IMR-90 (cell line): ENCODE measurements around the gene HRC. TPM values are rescaled to one million over a fixed set of nuclear protein-coding genes. Genes with fewer than 3 reads are reported as not detected.

Experiments
- ATAC-seq: fragments of 200-7000 bp; cut with Tn5 transposase; 2 replicates; pipeline ENCODE4 v1.9.1; 2020; ENCODE audit warnings: low read depth, mild to moderate bottlenecking, moderate library complexity
- BruUV-seq: library from RNA; stranded (reverse); fragments of 400-500 nt; replicated peaks from 2 replicates; lab custom pipeline; 2021; lab: Mats Ljungman, UMichigan
- CTCF ChIA-PET: fragments of 300-600 bp; formaldehyde crosslinking; extraction: SDS; loops from one replicate; lab custom pipeline; 2021; ENCODE audit warnings: antibody characterized with exemption; lab: Yijun Ruan, JAX
- POLR2A ChIA-PET: fragments of 300-600 bp; sonication (Branson Sonifier 250); formaldehyde crosslinking; loops from one replicate; lab custom pipeline; 2022; ENCODE audit warnings: antibody characterized with exemption; ENCODE audit not compliant: unreplicated experiment; lab: Charles Lee
- DNase-seq: peaks from one replicate; pipeline ENCODE4 v3.0.0; 2013
- H2AFZ ChIP-seq: replicated peaks from 2 replicates; pipeline ENCODE3; 2013; ENCODE audit warnings: low read length, mild to moderate bottlenecking; ENCODE audit not compliant: poor library complexity
- H2AK5ac ChIP-seq: 2 replicates; pipeline ENCODE4 v1.6.1; 2013; ENCODE audit warnings: low read depth, low read length, inconsistent platforms
- H2AK9ac ChIP-seq: replicated peaks from 2 replicates; pipeline ENCODE3; 2013; ENCODE audit warnings: mild to moderate bottlenecking, low read depth, low read length, moderate library complexity; ENCODE audit not compliant: poor library complexity
- H2BK120ac ChIP-seq: 2 replicates; pipeline ENCODE4 v1.6.1; 2013; ENCODE audit warnings: low read depth, low read length, inconsistent platforms
- H2BK15ac ChIP-seq: 3 replicates; pipeline ENCODE4 v1.6.1; 2013; ENCODE audit warnings: low read depth, low read length, inconsistent platforms
- H2BK20ac ChIP-seq: 2 replicates; pipeline ENCODE4 v1.6.1; 2013; ENCODE audit warnings: low read depth, mild to moderate bottlenecking, inconsistent platforms, low read length, moderate library complexity
- H2BK5ac ChIP-seq: 2 replicates; pipeline ENCODE4 v1.6.1; 2013; ENCODE audit warnings: mild to moderate bottlenecking, low read depth, low read length, inconsistent platforms; ENCODE audit not compliant: poor library complexity, severe bottlenecking
- H3K14ac ChIP-seq: replicated peaks from 2 replicates; pipeline ENCODE4 v1.6.1; 2013; ENCODE audit warnings: low read depth, low read length, inconsistent platforms
- H3K18ac ChIP-seq: 2 replicates; pipeline ENCODE4 v1.6.1; 2013; ENCODE audit warnings: low read depth, low read length, control low read depth
- H3K23ac ChIP-seq: 2 replicates; pipeline ENCODE4 v1.6.1; 2013; ENCODE audit warnings: low read depth, low read length, inconsistent platforms
- H3K27ac ChIP-seq: 2 replicates; pipeline ENCODE4 v1.5.1; 2013; ENCODE audit warnings: mild to moderate bottlenecking, control low read depth, low read length; ENCODE audit not compliant: insufficient read depth
- H3K27me3 ChIP-seq: 2 replicates; pipeline ENCODE4 v1.6.1; 2013; ENCODE audit warnings: low read length; ENCODE audit not compliant: control insufficient read depth, insufficient read depth
- H3K36me3 ChIP-seq: 2 replicates; pipeline ENCODE4 v1.6.1; 2013; ENCODE audit warnings: low read length, mixed read lengths; ENCODE audit not compliant: control insufficient read depth, insufficient read depth
- H3K4ac ChIP-seq: 2 replicates; pipeline ENCODE4 v1.6.1; 2013; ENCODE audit warnings: low read depth, low read length, inconsistent platforms
- H3K4me1 ChIP-seq: 2 replicates; pipeline ENCODE4 v1.6.1; 2013; ENCODE audit warnings: low read length, mixed read lengths; ENCODE audit not compliant: control insufficient read depth, insufficient read depth
- H3K4me2 ChIP-seq: 2 replicates; pipeline ENCODE4 v1.6.1; 2013; ENCODE audit warnings: low read depth, mild to moderate bottlenecking, control low read depth, low read length, moderate library complexity
- H3K4me3 ChIP-seq: 2 replicates; pipeline ENCODE4 v1.5.1; 2013; ENCODE audit warnings: low read depth, mild to moderate bottlenecking, control low read depth, low read length, moderate library complexity; ENCODE audit not compliant: insufficient read depth
- H3K56ac ChIP-seq: 2 replicates; pipeline ENCODE4 v1.6.1; 2013; ENCODE audit warnings: low read length, inconsistent platforms; ENCODE audit not compliant: insufficient read depth; ENCODE audit errors: extremely low read depth
- H3K79me1 ChIP-seq, 2 experiments: 2 replicates each; pipeline ENCODE4 v1.6.1; 2013; ENCODE audit warnings: low read length in 2 of 2, inconsistent platforms in 1 of 2, low read depth in 1 of 2
- H3K9ac ChIP-seq: 2 replicates; pipeline ENCODE4 v1.6.1; 2013; ENCODE audit warnings: low read depth, low read length, control low read depth
- H3K9me1 ChIP-seq: 2 replicates; pipeline ENCODE4 v1.6.1; 2013; ENCODE audit warnings: low read length, inconsistent platforms; ENCODE audit not compliant: insufficient read depth
- H3K9me3 ChIP-seq: 2 replicates; pipeline ENCODE4 v1.6.1; 2013; ENCODE audit warnings: low read length; ENCODE audit not compliant: control insufficient read depth, insufficient read depth
- H4K20me1 ChIP-seq: 2 replicates; pipeline ENCODE4 v1.6.1; 2013; ENCODE audit warnings: low read length, inconsistent platforms; ENCODE audit not compliant: insufficient read depth
- H4K5ac ChIP-seq: 2 replicates; pipeline ENCODE4 v1.6.1; 2013; ENCODE audit warnings: mild to moderate bottlenecking, low read depth, low read length, control low read depth
- H4K8ac ChIP-seq, 2 experiments: 2 replicates each; pipeline ENCODE4 v1.6.1; 2013; ENCODE audit warnings: low read depth in 2 of 2, low read length in 2 of 2, control low read depth in 1 of 2, inconsistent platforms in 1 of 2
- H4K91ac ChIP-seq: 2 replicates; pipeline ENCODE4 v1.6.1; 2013; ENCODE audit warnings: low read depth, low read length, inconsistent platforms; ENCODE audit not compliant: insufficient read depth
- BHLHE40 ChIP-seq: fragments of 150-350 bp; IDR thresholded peaks from 2 replicates; pipeline ENCODE4 v1.6.1; 2016; ENCODE audit warnings: mild to moderate bottlenecking, low read depth, low read length
- CEBPB ChIP-seq: IDR thresholded peaks from 2 replicates; pipeline ENCODE4 v1.6.1; 2012; ENCODE audit warnings: low read depth, low read length, improper control_type of control experiment
- CHD1 ChIP-seq: IDR thresholded peaks from 2 replicates; pipeline ENCODE4 v1.6.1; 2012; ENCODE audit warnings: low read depth, low read length, improper control_type of control experiment
- FOS ChIP-seq: fragments of 150-350 bp; IDR thresholded peaks from 2 replicates; pipeline ENCODE4 v1.6.1; 2016; ENCODE audit warnings: low read depth, low read length
- MAFK ChIP-seq: IDR thresholded peaks from 2 replicates; pipeline ENCODE4 v1.6.1; 2012; ENCODE audit warnings: low read depth, low read length, improper control_type of control experiment
- MAZ ChIP-seq: IDR thresholded peaks from 2 replicates; pipeline ENCODE4 v1.6.1; 2012; ENCODE audit warnings: low read depth, mild to moderate bottlenecking, low read length, improper control_type of control experiment, moderate library complexity, borderline replicate concordance
- MXI1 ChIP-seq: IDR thresholded peaks from 2 replicates; pipeline ENCODE4 v1.6.1; 2012; ENCODE audit warnings: low read depth, mild to moderate bottlenecking, low read length, moderate library complexity, borderline replicate concordance
- NFE2L2 ChIP-seq: fragments of 150-350 bp; IDR thresholded peaks from 2 replicates; pipeline ENCODE4 v1.6.1; 2016; ENCODE audit warnings: low read depth, mild to moderate bottlenecking, low read length
- POLR2A ChIP-seq: IDR thresholded peaks from 2 replicates; pipeline ENCODE4 v1.6.1; 2012; ENCODE audit warnings: mild to moderate bottlenecking, low read depth, low read length
- RAD21 ChIP-seq: IDR thresholded peaks from 2 replicates; pipeline ENCODE4 v1.6.1; 2012; ENCODE audit warnings: low read length, improper control_type of control experiment
- RCOR1 ChIP-seq: IDR thresholded peaks from 2 replicates; pipeline ENCODE4 v1.6.1; 2012; ENCODE audit warnings: mild to moderate bottlenecking, low read length, improper control_type of control experiment; ENCODE audit not compliant: insufficient replicate concordance
- RFX5 ChIP-seq: IDR thresholded peaks from 2 replicates; pipeline ENCODE4 v1.8.0; 2012; ENCODE audit warnings: low read depth, mild to moderate bottlenecking, low read length, moderate library complexity
- SMC3 ChIP-seq: fragments of 150-350 bp; IDR thresholded peaks from 2 replicates; pipeline ENCODE4 v1.6.1; 2016; ENCODE audit warnings: low read depth, mild to moderate bottlenecking, antibody characterized with exemption, low read length, moderate library complexity
- WGBS, 2 experiments: methylation state at CpG; one replicate each; pipeline versions ENCODE4 v1.1.5 to v1.1.7; 2013; ENCODE audit warnings: missing lambda C conversion rate in 2 of 2; ENCODE audit not compliant: insufficient read length in 1 of 2; ENCODE audit errors: extremely low coverage in 2 of 2; 5-methylcytosine and 5-hydroxymethylcytosine counted together
- dilution Hi-C: fragments of 300-500 bp; cut with HindIII; formaldehyde crosslinking; loops from one replicate; pipeline ENCODE4 v1.14.3; 2018; ENCODE audit warnings: low sequenced_read_pairs; ENCODE audit not compliant: unreplicated experiment
- in situ Hi-C: fragments of 300-500 bp; cut with MboI; formaldehyde crosslinking; loops from 3 replicates; pipeline ENCODE4 v1.14.3; 2019; ENCODE audit warnings: low sequenced_read_pairs, inconsistent platforms, mixed read lengths
- intact Hi-C: fragments of 100-400 bp; cut with micrococcal nuclease; formaldehyde crosslinking; loops from 2 replicates; pipeline ENCODE4 v1.10.0; 2022
- polyA plus RNA-seq, 3 experiments: library from polyadenylated mRNA; depleted of rRNA; stranded (reverse); fragments of >200 nt; gene quantifications; 2 replicates each; pipeline ENCODE4 v1.2.3, GENCODE V29; 2012; ENCODE audit warnings: low replicate concordance in 1 of 3
- total RNA-seq: library from RNA; depleted of rRNA; stranded (reverse); fragments of >200 nt; gene quantifications from 2 replicates; pipeline ENCODE4 v1.2.3, GENCODE V29; 2012
- TF ChIP-seq, protein P1 (sequence below): conservative IDR thresholded peaks from 2 replicates; pipeline ENCODE4 v1.5.1; 2012; ENCODE audit warnings: mild to moderate bottlenecking, low read depth, low read length, improper control_type of control experiment
- TF ChIP-seq, protein P2 (sequence below): fragments of 150-350 bp; IDR thresholded peaks from 2 replicates; pipeline ENCODE4 v1.6.1; 2016; ENCODE audit warnings: low read depth, mild to moderate bottlenecking, low read length, moderate library complexity, borderline replicate concordance

HRC gene
- total and polyA plus RNA-seq, 2 of the 4 experiments (the other 2 are of a cell fraction): 0.03 TPM; not detected in 1

DNA sequence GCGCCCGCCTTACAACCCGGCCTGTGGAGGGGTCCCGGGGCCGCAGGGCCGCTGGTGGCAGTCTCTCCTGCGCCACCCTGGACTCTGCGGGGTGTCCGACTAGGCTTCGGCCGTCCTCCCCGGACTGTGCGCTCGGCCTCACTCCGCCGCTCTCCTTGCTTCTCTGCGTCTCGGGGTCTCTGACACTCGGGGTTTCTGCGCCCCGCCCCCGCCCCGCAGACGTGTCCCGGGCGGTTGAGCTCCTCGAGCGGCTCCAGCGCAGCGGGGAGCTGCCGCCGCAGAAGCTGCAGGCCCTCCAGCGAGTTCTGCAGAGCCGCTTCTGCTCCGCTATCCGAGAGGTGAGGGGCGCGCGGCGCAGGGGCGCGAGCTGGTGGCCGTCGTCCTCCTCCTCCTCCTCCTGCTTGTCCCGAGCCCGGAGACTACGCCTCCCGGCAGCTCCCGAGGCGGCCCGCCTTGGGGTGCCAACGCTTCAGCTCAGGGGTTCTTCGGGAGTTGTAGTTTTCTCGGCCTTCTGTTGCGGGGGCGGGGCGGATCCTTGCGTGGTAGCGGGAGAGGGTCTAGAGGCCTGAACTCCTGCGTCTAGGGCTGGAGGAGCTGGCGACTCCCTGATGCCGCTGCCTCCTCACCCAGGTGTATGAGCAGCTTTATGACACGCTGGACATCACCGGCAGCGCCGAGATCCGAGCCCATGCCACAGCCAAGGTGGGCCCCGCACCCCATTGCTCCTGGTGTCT is 40.4 kb downstream of the HRC start:
- Histone ChIP-seq H3K79me1 (peaks cover 4 to 41% of the 10 kb centered on the region in 2 experiments; a peak in 3 of 4 replicates), H4K91ac (peak overlapping the region; percentile 43; the same call in 1 of the 2 replicates), H3K56ac (no peak overlapping the region), H3K18ac (no peak overlapping the region), H3K4me3 (peak overlapping the region; percentile 96), H3K9me1 (peaks cover 20% of the 10 kb centered on the region), H3K14ac (0 out of 2 replicates have a peak overlapping the region, but pooled peaks have one; percentile 62), H3K4ac (peak overlapping the region; percentile 52), H2BK120ac (peak overlapping the region; percentile 22; the same call in 1 of the 2 replicates), H4K8ac (peak overlapping the region in 1 of 2 experiments; percentile 65; a peak in 2 of 4 replicates), H3K9me3 (no peaks in the 10 kb centered on the region), H2BK5ac (peak overlapping the region; percentile 18), H3K4me1 (peaks cover 8% of the 10 kb centered on the region), H2AFZ (peak overlapping the region; percentile 98), H3K23ac (no peak overlapping the region), H3K9ac (peak overlapping the region; percentile 71), H3K4me2 (peak overlapping the region; percentile 84), H4K5ac (peak overlapping the region; percentile 48; the same call in 1 of the 2 replicates), H3K36me3 (peaks cover 2% of the 10 kb centered on the region; the same call in 1 of the 2 replicates), H3K27me3 (no peaks in the 10 kb centered on the region), H4K20me1 (peaks cover 2% of the 10 kb centered on the region), H2AK9ac (peak overlapping the region; percentile 98), H3K27ac (peak overlapping the region; percentile 57; the same call in 1 of the 2 replicates), H2BK15ac (no peak overlapping the region), H2AK5ac (no peak overlapping the region), H2BK20ac (no peak overlapping the region)
- intact Hi-C loops (loop anchor here (5.0 kb wide), 1 partner anchor 83 kb away; no protein-coding TSS in a partner anchor), in situ Hi-C loops (no loop called here), dilution Hi-C loops (no loop called here)
- 0% methylated on average over 30 of the region's 68 CpGs; no CpG with 5 or more reads in 1 of the 2 experiments for WGBS, 2 experiments
- ChIA-PET POLR2A (no interaction called here), CTCF (interaction anchor here (1.6 to 2.9 kb wide), 4 partner anchors 13 to 84 kb away, joined by 4 to 13 read pairs (median 5); no protein-coding TSS in a partner anchor)
- BruUV-seq: no TSS peak
- DNase-seq (peak; percentile 33), ATAC-seq (peak; percentile 18)
- TF ChIP-seq FOS (no peak), SMC3 (no peak), MXI1 (no peak), RCOR1 (no peak), CEBPB (no peak), RFX5 (no peak), RAD21 (no peak), NFE2L2 (no peak), MAFK (no peak), CHD1 (no peak), BHLHE40 (no peak), POLR2A (no peak), MAZ (no peak; the same call in 1 of the 2 replicates)
- TF ChIP-seq, protein P1, sequence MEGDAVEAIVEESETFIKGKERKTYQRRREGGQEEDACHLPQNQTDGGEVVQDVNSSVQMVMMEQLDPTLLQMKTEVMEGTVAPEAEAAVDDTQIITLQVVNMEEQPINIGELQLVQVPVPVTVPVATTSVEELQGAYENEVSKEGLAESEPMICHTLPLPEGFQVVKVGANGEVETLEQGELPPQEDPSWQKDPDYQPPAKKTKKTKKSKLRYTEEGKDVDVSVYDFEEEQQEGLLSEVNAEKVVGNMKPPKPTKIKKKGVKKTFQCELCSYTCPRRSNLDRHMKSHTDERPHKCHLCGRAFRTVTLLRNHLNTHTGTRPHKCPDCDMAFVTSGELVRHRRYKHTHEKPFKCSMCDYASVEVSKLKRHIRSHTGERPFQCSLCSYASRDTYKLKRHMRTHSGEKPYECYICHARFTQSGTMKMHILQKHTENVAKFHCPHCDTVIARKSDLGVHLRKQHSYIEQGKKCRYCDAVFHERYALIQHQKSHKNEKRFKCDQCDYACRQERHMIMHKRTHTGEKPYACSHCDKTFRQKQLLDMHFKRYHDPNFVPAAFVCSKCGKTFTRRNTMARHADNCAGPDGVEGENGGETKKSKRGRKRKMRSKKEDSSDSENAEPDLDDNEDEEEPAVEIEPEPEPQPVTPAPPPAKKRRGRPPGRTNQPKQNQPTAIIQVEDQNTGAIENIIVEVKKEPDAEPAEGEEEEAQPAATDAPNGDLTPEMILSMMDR: no peak
- TF ChIP-seq, protein P2, sequence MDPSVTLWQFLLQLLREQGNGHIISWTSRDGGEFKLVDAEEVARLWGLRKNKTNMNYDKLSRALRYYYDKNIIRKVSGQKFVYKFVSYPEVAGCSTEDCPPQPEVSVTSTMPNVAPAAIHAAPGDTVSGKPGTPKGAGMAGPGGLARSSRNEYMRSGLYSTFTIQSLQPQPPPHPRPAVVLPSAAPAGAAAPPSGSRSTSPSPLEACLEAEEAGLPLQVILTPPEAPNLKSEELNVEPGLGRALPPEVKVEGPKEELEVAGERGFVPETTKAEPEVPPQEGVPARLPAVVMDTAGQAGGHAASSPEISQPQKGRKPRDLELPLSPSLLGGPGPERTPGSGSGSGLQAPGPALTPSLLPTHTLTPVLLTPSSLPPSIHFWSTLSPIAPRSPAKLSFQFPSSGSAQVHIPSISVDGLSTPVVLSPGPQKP: no peak
